Suprapubic skin (tissue), 4 donors: ENCODE data around the gene ANAPC10. TPM values are rescaled to one million over a fixed set of nuclear protein-coding genes. Genes with fewer than 3 reads are reported as not detected.

Experiments
- DNase-seq, 2 donors: peaks; one replicate each; pipeline ENCODE4 v3.0.0-alpha.2; 2019; ENCODE audit warnings: low spot score in 2 of 2
- H3K27ac ChIP-seq: fragments of 200-600 bp; sonication (generic); one replicate; pipeline ENCODE4 v1.5.1; 2019
- H3K27me3 ChIP-seq: fragments of 200-600 bp; sonication (generic); one replicate; pipeline ENCODE4 v1.5.1; 2019
- H3K36me3 ChIP-seq: fragments of 200-600 bp; sonication (generic); one replicate; pipeline ENCODE4 v1.5.1; 2019
- H3K4me1 ChIP-seq: fragments of 200-600 bp; sonication (generic); one replicate; pipeline ENCODE4 v1.5.1; 2019
- H3K4me3 ChIP-seq: fragments of 200-600 bp; sonication (generic); one replicate; pipeline ENCODE4 v1.5.1; 2019; ENCODE audit warnings: mild to moderate bottlenecking
- H3K9me3 ChIP-seq: fragments of 200-600 bp; sonication (generic); one replicate; pipeline ENCODE4 v1.5.1; 2019
- CTCF ChIP-seq, 2 donors: fragments of 200-600 bp in 1 of 2; fragments of 450-650 bp in 1 of 2; sonication (generic) in 1 of 2; IDR thresholded peaks; one replicate each; pipeline ENCODE4 v1.5.1; 2016 to 2019; ENCODE audit warnings: antibody characterized with exemption in 2 of 2, mild to moderate bottlenecking in 1 of 2, moderate library complexity in 1 of 2
- EP300 ChIP-seq: sonication (generic); formaldehyde crosslinking; IDR thresholded peaks from one replicate; pipeline ENCODE4 v1.6.1; 2017; ENCODE audit warnings: antibody characterized with exemption
- POLR2A ChIP-seq, 2 donors: fragments of 450-650 bp; IDR thresholded peaks; one replicate each; pipeline ENCODE4 v1.6.1; 2017; ENCODE audit warnings: antibody characterized with exemption in 2 of 2, mild to moderate bottlenecking in 2 of 2, moderate library complexity in 2 of 2
- POLR2AphosphoS5 ChIP-seq, 3 donors: sonication (generic); formaldehyde crosslinking; IDR thresholded peaks; one replicate each; pipeline ENCODE4 v1.6.1; 2017; ENCODE audit warnings: antibody characterized with exemption in 3 of 3
- WGBS: methylation state at CpG from one replicate; pipeline ENCODE4 v1.1.5; 2018; 5-methylcytosine and 5-hydroxymethylcytosine counted together
- total RNA-seq, 4 donors: library from RNA; depleted of rRNA; stranded (reverse); fragments of >200 nt; gene quantifications; one replicate each; pipeline ENCODE4 v1.1.0, GENCODE V29; 2016

ANAPC10 gene
- total RNA-seq, 4 donors from 2014 or later, result 16.1 to 30.1 (median 24.0) TPM

- no peaks in the 10 kb centered on the region for H3K9me3 ChIP-seq
- WGBS, result 87% methylated on average over 1 of the region's 1 CpG
- peaks cover 1% of the 10 kb centered on the region for H3K36me3 ChIP-seq
- peaks cover 3% of the 10 kb centered on the region for H3K4me1 ChIP-seq
- H3K4me3 ChIP-seq, result no peak overlapping the region
- H3K27me3 ChIP-seq, result no peaks in the 10 kb centered on the region
- H3K27ac ChIP-seq, result no peak overlapping the region
- TF ChIP-seq POLR2A (IDR thresholded peaks at IDR 0.05) (no peak), CTCF (IDR thresholded peaks at IDR 0.05) (no peak), POLR2AphosphoS5 (IDR thresholded peaks at IDR 0.05) (no peak), EP300 (no peak)
- no peak for DNase-seq
These were observed 52.8 kb downstream of the ANAPC10 start for GRCh38 chr4:145045180-145045579.

GRCh38 chr4:145044341-145044740 lies 53.7 kb downstream of the ANAPC10 start:
- no peaks in the 10 kb centered on the region for H3K9me3 ChIP-seq
- TF ChIP-seq POLR2AphosphoS5 (IDR thresholded peaks at IDR 0.05) (no peak), EP300 (no peak), POLR2A (IDR thresholded peaks at IDR 0.05) (no peak), CTCF (IDR thresholded peaks at IDR 0.05) (no peak)
- 84% methylated on average over 3 of the region's 3 CpGs for WGBS
- H3K36me3 ChIP-seq, result no peaks in the 10 kb centered on the region
- H3K27ac ChIP-seq, result no peak overlapping the region
- no peaks in the 10 kb centered on the region for H3K27me3 ChIP-seq
- H3K4me1 ChIP-seq, result peaks cover 3% of the 10 kb centered on the region
- no peak for DNase-seq
- H3K4me3 ChIP-seq, result no peak overlapping the region

- Histone ChIP-seq H3K27ac (no peak overlapping the region), H3K36me3 (no peaks in the 10 kb centered on the region), H3K9me3 (no peaks in the 10 kb centered on the region), H3K4me1 (peaks cover 3% of the 10 kb centered on the region), H3K27me3 (no peaks in the 10 kb centered on the region), H3K4me3 (no peak overlapping the region)
- DNase-seq, result no peak
- 78% methylated on average over 3 of the region's 3 CpGs for WGBS
- TF ChIP-seq POLR2AphosphoS5 (IDR thresholded peaks at IDR 0.05) (no peak), EP300 (no peak), POLR2A (IDR thresholded peaks at IDR 0.05) (no peak), CTCF (IDR thresholded peaks at IDR 0.05) (no peak)
These were observed 54.7 kb downstream of the ANAPC10 start for GRCh38 chr4:145043306-145043705.

GRCh38 chr4:145042601-145043285 lies 55.3 kb downstream of the ANAPC10 start:
- no peak overlapping the region for H3K27ac ChIP-seq
- H3K27me3 ChIP-seq, result no peaks in the 10 kb centered on the region
- TF ChIP-seq POLR2AphosphoS5 (IDR thresholded peaks at IDR 0.05) (no peak), CTCF (IDR thresholded peaks at IDR 0.05) (no peak), POLR2A (IDR thresholded peaks at IDR 0.05) (no peak)
- H3K4me1 ChIP-seq, result peaks cover 3% of the 10 kb centered on the region
- WGBS, result 78% methylated on average over 3 of the region's 3 CpGs
- DNase-seq, result no peak
- H3K4me3 ChIP-seq, result no peak overlapping the region
- H3K9me3 ChIP-seq, result no peaks in the 10 kb centered on the region
- no peaks in the 10 kb centered on the region for H3K36me3 ChIP-seq

- Histone ChIP-seq H3K36me3 (no peaks in the 10 kb centered on the region), H3K4me3 (no peak overlapping the region), H3K4me1 (no peaks in the 10 kb centered on the region), H3K9me3 (no peaks in the 10 kb centered on the region), H3K27ac (no peak overlapping the region), H3K27me3 (no peaks in the 10 kb centered on the region)
- no peak for DNase-seq
- 36% methylated on average over 3 of the region's 3 CpGs for WGBS
- no peak for TF ChIP-seq EP300
- TF ChIP-seq CTCF (IDR thresholded peaks at IDR 0.05), result no peak
- no peak for TF ChIP-seq POLR2A (IDR thresholded peaks at IDR 0.05)
- no peak for TF ChIP-seq POLR2AphosphoS5 (IDR thresholded peaks at IDR 0.05)
These were observed 56.6 kb downstream of the ANAPC10 start for GRCh38 chr4:145041378-145041777.
